Uterus (tissue), 4 donors: Measurements from ENCODE around the gene AK5. TPM values are rescaled to one million over a fixed set of nuclear protein-coding genes. Genes with fewer than 3 reads are reported as not detected.

Experiments used
- DNase-seq, 2 donors: peaks; one replicate each; pipeline ENCODE4 v3.0.0-alpha.2; 2019 to 2020
- H3K27ac ChIP-seq, 2 donors: fragments of 200-600 bp; sonication (generic); 1 replicate in 1 of 2; 2 replicates in 1 of 2; pipeline ENCODE4 v1.5.1; 2016 to 2018
- H3K27me3 ChIP-seq, 2 donors: fragments of 200-600 bp; sonication (generic); one replicate each; pipeline ENCODE4 v1.5.1; 2018 to 2019; ENCODE audit warnings: control low read depth in 1 of 2
- H3K36me3 ChIP-seq, 2 donors: fragments of 200-600 bp; sonication (generic); one replicate each; pipeline ENCODE4 v1.5.1; 2019; ENCODE audit warnings: control low read depth in 1 of 2
- H3K4me1 ChIP-seq, 2 donors: fragments of 200-600 bp; sonication (generic); one replicate each; pipeline ENCODE4 v1.5.1; 2018 to 2019; ENCODE audit warnings: control low read depth in 1 of 2
- H3K4me3 ChIP-seq, 2 donors: fragments of 200-600 bp; sonication (generic); 1 replicate in 1 of 2; 2 replicates in 1 of 2; pipeline ENCODE4 v1.5.1; 2018 to 2019; ENCODE audit warnings: mild to moderate bottlenecking in 1 of 2
- H3K9me3 ChIP-seq, 2 donors: fragments of 200-600 bp; sonication (generic); one replicate each; pipeline ENCODE4 v1.5.1; 2019; ENCODE audit warnings: control low read depth in 1 of 2
- CTCF ChIP-seq, 4 experiments: fragments of 200-600 bp in 2 of 4; fragments of 450-650 bp in 2 of 4; sonication (generic) in 2 of 4; IDR thresholded peaks; one replicate each; pipeline ENCODE4 v1.5.1; 2016 to 2019; ENCODE audit warnings: antibody characterized with exemption in 4 of 4, mild to moderate bottlenecking in 2 of 4, moderate library complexity in 1 of 4
- POLR2A ChIP-seq, 2 donors: fragments of 450-650 bp; IDR thresholded peaks; one replicate each; pipeline ENCODE4 v1.6.1; 2016; ENCODE audit warnings: antibody characterized with exemption in 2 of 2, mild to moderate bottlenecking in 1 of 2, moderate library complexity in 1 of 2
- intact Hi-C: fragments of 100-400 bp; cut with DNase I; formaldehyde crosslinking; loops from one replicate; pipeline ENCODE4 v1.15.1; 2023; ENCODE audit warnings: low total_unique reads
- total RNA-seq, 4 donors: library from RNA; depleted of rRNA in 3 of 4; stranded (reverse); fragments of >200 nt in 3 of 4; gene quantifications; one replicate each; pipeline versions ENCODE4 v1.1.0 to v1.2.4, GENCODE V29; 2014 to 2023
- donor health status: DM: yes; HTN: yes; CAD: no.

AK5 gene
- total RNA-seq, 4 donors from 2014 or later, result 0.88 to 4.6 TPM; not detected in 2

- H3K9me3 ChIP-seq, result no peaks in the 10 kb centered on the region
- no peak for DNase-seq
- H3K4me3 ChIP-seq, result no peak overlapping the region
- no peaks in the 10 kb centered on the region for H3K27me3 ChIP-seq
- no peaks in the 10 kb centered on the region for H3K4me1 ChIP-seq
- no peak for TF ChIP-seq CTCF (IDR thresholded peaks at IDR 0.05)
- TF ChIP-seq POLR2A (IDR thresholded peaks at IDR 0.05), result no peak
- no peaks in the 10 kb centered on the region for H3K36me3 ChIP-seq
- H3K27ac ChIP-seq, result no peak overlapping the region
- intact Hi-C loops, result no loop called here
These were observed 146.2 kb downstream of the AK5 start for GRCh38 chr1:77428068-77428467.

DNA sequence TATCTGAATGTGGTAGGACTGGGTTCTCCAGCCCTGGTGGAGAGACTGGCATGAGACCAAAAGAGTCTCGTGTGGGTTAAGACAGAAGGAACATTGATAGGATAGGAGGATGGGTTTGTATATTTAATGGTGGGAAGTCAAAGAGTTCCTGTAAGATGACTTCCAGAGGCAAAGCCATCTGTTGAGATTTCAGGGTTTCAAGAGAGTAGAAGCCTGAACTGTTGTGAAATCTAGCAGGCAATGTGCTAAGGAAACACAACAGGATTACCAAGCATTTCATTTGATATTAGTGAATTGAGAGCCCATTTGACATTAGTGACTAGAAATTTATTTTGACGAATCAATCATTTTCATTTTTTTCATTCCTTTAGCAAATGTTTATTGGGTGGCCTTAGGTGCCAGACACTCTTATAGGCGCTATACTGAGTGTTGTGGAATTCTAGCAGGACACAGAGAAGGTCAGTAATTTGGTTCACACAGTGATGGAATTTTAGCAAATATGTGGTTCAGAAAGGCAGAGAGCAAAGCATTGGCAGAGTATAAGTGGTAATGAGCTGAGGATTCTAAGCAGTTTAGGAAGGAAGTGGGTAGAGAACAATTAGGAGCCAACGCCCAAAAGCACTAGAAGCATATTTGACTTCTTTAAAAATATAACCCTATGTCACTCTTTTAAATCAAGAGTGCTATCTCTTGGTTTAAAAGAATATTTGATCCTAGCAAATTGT lies 149.3 kb downstream of the AK5 start:
- intact Hi-C loops, result no loop called here
- Histone ChIP-seq H3K4me1 (no peaks in the 10 kb centered on the region), H3K27ac (no peak overlapping the region), H3K4me3 (no peak overlapping the region), H3K27me3 (no peaks in the 10 kb centered on the region), H3K9me3 (no peaks in the 10 kb centered on the region), H3K36me3 (no peaks in the 10 kb centered on the region)
- no peak for TF ChIP-seq CTCF (IDR thresholded peaks at IDR 0.05)
- TF ChIP-seq POLR2A (IDR thresholded peaks at IDR 0.05), result no peak
- no peak for DNase-seq

DNA sequence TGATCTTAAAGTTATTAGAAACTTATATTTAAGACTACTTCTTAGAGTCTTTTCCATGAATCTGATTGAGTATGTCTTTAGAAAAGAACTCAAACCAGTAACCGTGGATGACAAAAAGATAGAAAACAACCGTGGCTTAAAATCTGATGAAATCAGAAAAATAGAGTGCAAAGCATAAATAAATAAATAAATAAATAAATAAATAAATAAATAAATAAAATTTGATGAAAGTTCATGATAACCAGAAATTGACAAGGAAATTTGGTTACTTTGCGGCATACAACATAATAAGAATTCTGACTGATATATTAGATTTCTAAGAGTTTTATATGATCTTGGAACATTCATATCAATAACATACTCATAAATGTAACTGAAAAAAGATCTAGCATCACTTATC lies 152.1 kb downstream of the AK5 start:
- intact Hi-C loops, result no loop called here

GRCh38 chr1:77434967-77435366 lies 153.1 kb downstream of the AK5 start:
- no peaks in the 10 kb centered on the region for H3K4me1 ChIP-seq
- TF ChIP-seq CTCF (IDR thresholded peaks at IDR 0.05), result no peak
- no peak for TF ChIP-seq POLR2A (IDR thresholded peaks at IDR 0.05)
- H3K4me3 ChIP-seq, result no peak overlapping the region
- H3K36me3 ChIP-seq, result no peaks in the 10 kb centered on the region
- no peaks in the 10 kb centered on the region for H3K9me3 ChIP-seq
- no peak for DNase-seq
- no peaks in the 10 kb centered on the region for H3K27me3 ChIP-seq
- H3K27ac ChIP-seq, result no peak overlapping the region
- intact Hi-C loops, result no loop called here

More for the DNA sequence above, 152.1 kb downstream of the AK5 start:
- no peaks in the 10 kb centered on the region for H3K4me1 ChIP-seq
- TF ChIP-seq CTCF (IDR thresholded peaks at IDR 0.05), result no peak
- no peak for TF ChIP-seq POLR2A (IDR thresholded peaks at IDR 0.05)
- no peak for DNase-seq
- no peaks in the 10 kb centered on the region for H3K27me3 ChIP-seq
- no peaks in the 10 kb centered on the region for H3K9me3 ChIP-seq
- H3K36me3 ChIP-seq, result no peaks in the 10 kb centered on the region
- no peak overlapping the region for H3K27ac ChIP-seq
- H3K4me3 ChIP-seq, result no peak overlapping the region

- intact Hi-C loops, result no loop called here
- H3K36me3 ChIP-seq, result no peaks in the 10 kb centered on the region
- no peaks in the 10 kb centered on the region for H3K9me3 ChIP-seq
- no peak overlapping the region for H3K27ac ChIP-seq
- no peaks in the 10 kb centered on the region for H3K4me1 ChIP-seq
- no peak for DNase-seq
- TF ChIP-seq POLR2A (IDR thresholded peaks at IDR 0.05), result no peak
- H3K27me3 ChIP-seq, result no peaks in the 10 kb centered on the region
- H3K4me3 ChIP-seq, result no peak overlapping the region
These were observed 156.6 kb downstream of the AK5 start for GRCh38 chr1:77438236-77438913.
